Embryonic facial prominence (tissue), 1 donor: Measurements from ENCODE around the gene FAM107B.
A peak's percentile ranks its signal among the peaks of the same experiment; 100 is the strongest.
"Not testable (repeated sequence)": the region's sequence is repeated elsewhere in the genome, so short reads cannot be mapped to it uniquely, and the experiment has no call there.

ENCODE experiments used
- DNase-seq: peaks from one replicate; pipeline ENCODE4 v3.0.0-alpha.2; 2016; ENCODE audit errors: extremely low spot score

Gene FAM107B

GRCh38 chr10:14601326-14601725 lies 173.4 kb downstream of the FAM107B start:
- no peak for DNase-seq

- DNase-seq: no peak
Observed at GRCh38 chr10:14600065-14600464, 174.6 kb downstream of the FAM107B start.

- DNase-seq: no peak
Observed at GRCh38 chr10:14598809-14599764, 175.6 kb downstream of the FAM107B start.

- no peak for DNase-seq
Observed at GRCh38 chr10:14595526-14596182, 179.0 kb downstream of the FAM107B start.

- no peak for DNase-seq
Observed at GRCh38 chr10:14594878-14595525, 179.7 kb downstream of the FAM107B start.

- no peak for DNase-seq
Observed at GRCh38 chr10:14593806-14594205, 180.9 kb downstream of the FAM107B start.

GRCh38 chr10:14592566-14592965 lies 182.1 kb downstream of the FAM107B start:
- DNase-seq: no peak

- no peak for DNase-seq
Observed at GRCh38 chr10:14592026-14592425, 182.7 kb downstream of the FAM107B start.

- DNase-seq: not testable (repeated sequence)
Observed at GRCh38 chr10:14588938-14589294, 185.8 kb downstream of the FAM107B start.

GRCh38 chr10:14588084-14588937 lies 186.4 kb downstream of the FAM107B start:
- peak; percentile 29 for DNase-seq

- DNase-seq: no peak
Observed at GRCh38 chr10:14587540-14588083, 187.1 kb downstream of the FAM107B start.

- no peak for DNase-seq
Observed at GRCh38 chr10:14586901-14587300, 187.8 kb downstream of the FAM107B start.

- DNase-seq: no peak
Observed at GRCh38 chr10:14585287-14586193, 189.2 kb downstream of the FAM107B start.

GRCh38 chr10:14584661-14585060 lies 190.0 kb downstream of the FAM107B start:
- DNase-seq: no peak

GRCh38 chr10:14583967-14584366 lies 190.7 kb downstream of the FAM107B start:
- DNase-seq: no peak

GRCh38 chr10:14583252-14583651 lies 191.4 kb downstream of the FAM107B start:
- no peak for DNase-seq

- DNase-seq: no peak
Observed at GRCh38 chr10:14581553-14582321, 193.0 kb downstream of the FAM107B start.

GRCh38 chr10:14580671-14581332 lies 193.9 kb downstream of the FAM107B start:
- no peak for DNase-seq

- no peak for DNase-seq
Observed at GRCh38 chr10:14579405-14579804, 195.3 kb downstream of the FAM107B start.
